HG03457 (cell line): ENCODE measurements around the gene CAMKK2.
"Not testable (repeated sequence)": the region's sequence is repeated elsewhere in the genome, so short reads cannot be mapped to it uniquely, and the experiment has no call there.

ENCODE experiments used
- ATAC-seq: cut with Tn5 transposase; IDR thresholded peaks from one replicate; pipeline ENCODE4 v1.9.1; 2021; ENCODE audit warnings: moderate number of reproducible peaks; ENCODE audit not compliant: unreplicated experiment

The CAMKK2 gene

GRCh38 chr12:121202407-121203355 lies 93.8 kb downstream of the CAMKK2 start:
- no peak for ATAC-seq

GRCh38 chr12:121201140-121201539 lies 95.4 kb downstream of the CAMKK2 start:
- ATAC-seq: not testable (repeated sequence)

GRCh38 chr12:121198949-121199348 lies 97.6 kb downstream of the CAMKK2 start:
- ATAC-seq: no peak

GRCh38 chr12:121196902-121197301 lies 99.6 kb downstream of the CAMKK2 start:
- no peak for ATAC-seq

- ATAC-seq: no peak
Measured at GRCh38 chr12:121191151-121191550, 105.4 kb downstream of the CAMKK2 start.

- ATAC-seq: no peak
Measured at GRCh38 chr12:121190523-121191031, 105.9 kb downstream of the CAMKK2 start.

- no peak for ATAC-seq
Measured at GRCh38 chr12:121189619-121190155, 106.8 kb downstream of the CAMKK2 start.

GRCh38 chr12:121189131-121189530 lies 107.4 kb downstream of the CAMKK2 start:
- ATAC-seq: no peak

GRCh38 chr12:121188227-121188626 lies 108.3 kb downstream of the CAMKK2 start:
- no peak for ATAC-seq
